Eye (tissue), 1 donor: ENCODE results near the gene EPB41L4B.
"Not testable (repeated sequence)": the region's sequence is repeated elsewhere in the genome, so short reads cannot be mapped to it uniquely, and the experiment has no call there.

Source experiments
- DNase-seq: peaks from one replicate; pipeline ENCODE4 v3.0.0-alpha.2; 2015

The EPB41L4B gene

GRCh38 chr9:109320742-109321448 is at the start of gene EPB41L4B:
TSS of gene EPB41L4B (minus strand) at chr9:109321059. CDS start at chr9:109320446, 613 bp downstream.
- peak; percentile 94 for DNase-seq

- no peak for DNase-seq
Measured at GRCh38 chr9:109369285-109369684, 48.4 kb upstream of the EPB41L4B start.

DNA sequence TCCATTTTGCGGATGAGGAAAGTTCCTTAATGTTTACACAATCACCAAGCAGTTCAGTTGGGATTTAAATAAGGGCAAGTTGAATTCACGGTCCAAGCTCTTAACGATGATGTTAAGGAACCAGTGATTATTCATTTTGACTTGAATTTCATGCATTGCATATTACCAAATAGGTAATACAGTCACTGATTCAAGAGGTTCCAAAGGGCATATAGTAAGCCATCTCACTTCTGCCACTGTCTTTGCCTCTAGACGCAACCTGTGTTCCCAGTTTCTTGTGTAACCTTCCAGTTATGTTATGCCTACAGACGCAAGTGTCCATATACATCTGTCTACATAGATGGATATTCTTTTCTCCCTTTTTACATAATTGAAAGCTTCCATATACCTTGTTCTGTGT is 39.9 kb upstream of the EPB41L4B start:
- no peak for DNase-seq

GRCh38 chr9:109358968-109359603 is 38.2 kb upstream of the EPB41L4B start:
- not testable (repeated sequence) for DNase-seq

DNA sequence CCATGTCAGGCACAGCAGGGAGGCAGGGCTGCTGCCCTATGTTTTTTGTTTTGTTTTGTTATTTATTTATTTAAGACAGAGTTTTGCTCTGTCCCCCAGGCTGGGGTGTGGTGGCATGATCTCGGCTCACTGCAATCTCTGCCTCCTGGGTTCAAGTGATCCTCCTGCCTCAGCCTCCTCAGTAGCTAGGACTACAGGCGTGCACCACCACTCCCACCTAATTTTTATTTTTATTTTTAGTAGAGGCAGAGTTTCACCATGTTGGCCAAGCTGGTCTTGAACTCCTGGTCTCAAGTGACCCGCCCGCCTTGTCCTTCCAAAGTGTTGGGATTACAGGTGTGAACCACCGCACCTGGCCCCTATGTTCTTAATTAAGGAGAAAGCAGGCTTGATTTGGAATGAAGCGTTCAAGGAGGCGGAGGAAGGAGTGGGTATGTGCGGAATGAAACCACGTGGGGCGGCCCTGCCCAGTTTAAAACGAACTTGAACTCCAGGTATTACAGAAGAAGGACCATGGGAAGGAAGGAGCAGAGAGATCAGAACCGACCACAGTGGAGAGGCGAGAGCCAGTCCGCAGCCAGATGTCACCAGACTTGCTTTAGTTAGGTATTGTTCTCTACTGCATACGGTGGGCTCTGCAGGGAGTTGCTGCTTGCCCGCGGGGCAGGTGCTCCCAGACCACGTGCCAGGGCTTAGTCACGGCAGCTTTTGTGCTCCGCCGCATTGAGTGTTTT is 34.9 kb upstream of the EPB41L4B start:
- DNase-seq = no peak

- DNase-seq = no peak
Measured at GRCh38 chr9:109354190-109354589, 33.3 kb upstream of the EPB41L4B start.

- DNase-seq = no peak
Measured at GRCh38 chr9:109351032-109351431, 30.2 kb upstream of the EPB41L4B start.

GRCh38 chr9:109349421-109349846 is 28.6 kb upstream of the EPB41L4B start:
- peak; percentile 24 for DNase-seq

- DNase-seq = no peak
Measured at GRCh38 chr9:109346904-109347303, 26.0 kb upstream of the EPB41L4B start.

GRCh38 chr9:109344866-109345265 is 24.0 kb upstream of the EPB41L4B start:
- DNase-seq = no peak

- DNase-seq = no peak
Measured at GRCh38 chr9:109342878-109343277, 22.0 kb upstream of the EPB41L4B start.

- no peak for DNase-seq
Measured at GRCh38 chr9:109341561-109341960, 20.7 kb upstream of the EPB41L4B start.

DNA sequence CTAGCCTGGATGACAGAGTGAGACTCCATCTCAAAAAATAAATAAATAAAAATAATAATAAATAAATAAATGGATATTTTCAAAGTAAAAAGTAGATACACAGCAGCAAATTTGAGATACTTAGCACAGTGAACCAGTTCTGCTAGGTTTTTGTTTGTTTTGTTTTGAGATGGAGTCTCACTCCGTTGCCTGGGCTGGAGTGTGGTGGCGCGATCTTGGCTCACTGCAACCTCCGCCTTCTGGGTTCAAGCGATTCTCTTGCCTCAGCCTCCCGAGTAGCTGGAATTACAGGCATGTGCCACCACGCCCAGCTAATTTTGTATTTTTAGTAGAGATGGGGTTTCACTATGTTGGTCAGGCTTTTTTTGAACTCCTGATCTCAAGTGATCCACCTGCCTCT is 20.1 kb upstream of the EPB41L4B start:
- not testable (repeated sequence) for DNase-seq

DNA sequence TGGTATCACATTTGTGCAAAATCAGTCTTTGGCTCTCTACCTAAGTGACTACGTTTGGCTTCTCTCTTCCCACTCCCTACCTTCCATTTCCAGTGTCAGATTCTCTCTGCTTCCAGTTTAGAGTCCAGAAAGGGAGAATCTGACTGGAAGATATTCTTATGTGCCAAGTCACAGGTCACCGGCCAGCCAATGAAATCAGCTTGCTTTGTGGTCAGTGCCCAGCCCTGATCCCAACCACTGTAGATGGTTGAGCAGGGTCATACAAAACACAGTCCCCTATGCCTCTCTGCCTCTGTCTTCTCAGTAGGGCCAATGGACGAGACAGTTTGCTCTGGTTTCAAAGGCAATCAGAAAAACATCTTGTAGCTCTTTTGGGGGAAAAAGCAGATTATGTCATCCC is 15.6 kb upstream of the EPB41L4B start:
- DNase-seq = no peak

GRCh38 chr9:109335929-109336328 is 15.1 kb upstream of the EPB41L4B start:
- no peak for DNase-seq

GRCh38 chr9:109335121-109335520 is 14.3 kb upstream of the EPB41L4B start:
- no peak for DNase-seq

DNA sequence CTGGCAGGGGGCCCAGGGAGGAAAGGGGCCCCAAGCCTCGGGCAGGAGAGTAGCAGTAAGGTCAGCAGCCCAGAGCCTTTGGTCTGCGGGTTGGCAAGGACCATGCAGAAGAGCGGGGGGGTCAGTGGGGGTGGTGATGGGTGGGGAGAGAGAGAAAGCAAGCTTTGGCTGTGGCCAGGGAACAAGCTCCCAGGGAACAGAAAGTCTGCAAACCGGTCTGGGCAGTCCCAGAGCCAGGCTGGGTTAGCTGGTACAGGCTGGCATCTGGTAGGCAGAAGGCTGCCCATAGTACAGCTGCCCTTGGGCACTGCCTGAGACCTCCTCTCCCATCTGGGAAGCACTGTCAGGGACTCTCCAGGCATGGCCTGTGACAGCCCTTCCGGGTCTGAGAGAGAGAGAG is 10.5 kb upstream of the EPB41L4B start:
- DNase-seq = no peak

DNA sequence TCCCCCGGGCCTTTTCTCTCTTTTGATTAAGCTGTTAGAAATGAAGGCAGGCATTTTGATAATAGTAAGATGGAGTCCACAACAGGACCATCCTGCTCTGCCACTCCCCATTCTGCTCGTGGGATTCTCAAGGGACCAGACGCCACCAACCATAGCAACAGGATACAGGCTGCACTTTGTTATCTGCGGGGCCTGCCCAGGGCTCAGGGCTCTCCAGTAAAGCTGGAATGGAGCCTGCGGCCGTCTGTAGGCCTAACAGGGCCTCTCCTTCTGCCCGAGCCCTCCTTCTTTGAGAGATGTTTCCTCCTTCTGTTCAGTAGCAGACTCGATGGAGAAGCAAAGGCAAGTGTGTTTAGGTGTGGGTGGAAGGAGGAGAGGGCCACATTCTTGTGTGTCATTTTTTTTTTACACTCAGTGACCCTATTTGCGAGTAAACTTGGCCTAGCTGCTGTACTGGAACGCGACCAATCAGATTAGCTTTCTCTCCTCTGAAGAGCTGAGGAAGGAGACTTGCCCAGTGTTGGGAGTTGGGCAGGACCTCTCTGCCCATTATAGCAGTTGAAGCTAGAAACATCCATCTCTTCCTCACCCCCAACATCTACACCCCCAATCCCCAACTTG is 8.9 kb upstream of the EPB41L4B start:
- no peak for DNase-seq

GRCh38 chr9:109328978-109329637 is 8.2 kb upstream of the EPB41L4B start:
- DNase-seq = no peak

DNA sequence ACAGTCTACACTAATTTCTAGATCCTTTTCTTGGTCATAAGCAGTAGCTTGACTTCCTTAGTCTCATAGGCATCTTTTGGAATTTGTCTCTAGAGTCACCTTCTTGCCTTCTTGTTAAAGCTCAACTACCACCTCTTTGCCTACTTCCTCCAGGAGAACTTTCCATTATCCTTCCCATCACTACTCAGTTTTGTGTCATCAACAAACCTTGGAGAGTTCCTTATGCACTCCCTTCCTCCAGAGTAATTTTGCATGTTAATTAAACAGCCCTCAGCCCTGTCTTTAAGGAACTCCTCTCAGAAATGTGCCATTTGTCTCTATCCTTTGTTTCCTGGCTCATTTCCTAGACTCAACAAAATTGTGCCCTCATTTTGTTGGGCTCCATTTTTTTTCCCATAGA is 4.2 kb upstream of the EPB41L4B start:
- no peak for DNase-seq

DNA sequence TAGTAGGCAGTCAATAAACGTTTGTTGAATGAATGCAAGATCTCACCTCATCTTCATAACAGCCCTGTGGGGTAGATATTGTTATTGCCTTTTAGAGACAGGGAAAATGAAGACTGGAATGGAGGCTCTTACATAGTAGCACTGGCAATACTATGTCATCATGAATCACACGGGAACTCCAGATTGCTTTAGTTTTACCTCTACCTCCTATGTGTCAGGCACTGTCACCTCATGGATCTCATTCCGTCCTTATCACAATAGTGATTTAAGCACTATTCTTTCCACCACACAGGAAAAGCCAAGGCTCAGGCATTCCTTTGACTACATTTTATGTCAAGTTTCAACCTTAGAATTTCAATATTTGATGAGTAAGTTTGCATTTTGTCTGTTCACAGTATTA is 2.9 kb upstream of the EPB41L4B start:
- DNase-seq = no peak

DNA sequence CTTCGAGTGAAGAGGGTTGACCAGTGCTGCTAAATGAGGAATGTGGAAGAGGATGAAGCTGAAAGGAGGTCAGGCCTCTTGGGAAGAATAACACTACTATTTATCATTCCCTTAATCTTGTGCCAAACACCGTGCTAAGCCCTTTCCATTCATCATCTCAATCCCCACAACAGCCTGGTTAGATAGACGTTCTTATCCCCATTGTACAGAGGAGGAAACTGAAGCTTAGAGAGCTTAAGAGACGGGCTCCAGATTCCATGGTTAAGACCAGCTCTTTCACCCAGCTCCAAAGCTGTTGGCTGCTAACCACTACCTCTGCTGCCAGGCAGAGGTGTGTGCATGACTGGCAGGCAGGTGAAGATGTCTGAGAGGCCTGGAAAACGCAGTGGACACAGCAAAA is 868 bp upstream of the EPB41L4B start:
- DNase-seq = no peak

- DNase-seq = no peak
Measured at GRCh38 chr9:109320331-109320741, 523 bp downstream of the EPB41L4B start.
